HepG2 (cell line): ENCODE results near the gene APH1B. TPM values are rescaled to one million over a fixed set of nuclear protein-coding genes. Genes with fewer than 3 reads are reported as not detected.

ENCODE experiments used
- ATAC-seq: fragments of 200-7000 bp; cut with Tn5 transposase; 3 replicates; pipeline ENCODE4 v1.9.1; 2020; ENCODE audit warnings: mild to moderate bottlenecking, moderate library complexity
- BruUV-seq: library from RNA; stranded (reverse); fragments of 400-500 nt; replicated peaks from 2 replicates; lab custom pipeline; 2021; lab: Mats Ljungman, UMichigan
- CTCF ChIA-PET: fragments of 300-600 bp; formaldehyde crosslinking; extraction: SDS; loops from one replicate; lab custom pipeline; 2021; ENCODE audit warnings: low total read pairs, inconsistent platforms, low intra/inter-chr PET ratio; lab: Yijun Ruan, JAX
- POLR2A ChIA-PET: fragments of 350-600 bp; sonication (Branson Sonifier 250); formaldehyde crosslinking; loops from one replicate; lab custom pipeline; 2020; ENCODE audit warnings: antibody characterized with exemption, inconsistent platforms; lab: Yijun Ruan, JAX
- DNase-seq: peaks from one replicate; pipeline ENCODE4 v3.0.0-alpha.2; 2015; ENCODE audit warnings: low spot score
- FAIRE-seq: peaks from 3 replicates; lab custom pipeline; 2011; peaks lifted over from hg19 to GRCh38; lab: Jason Lieb, UNC
- H2AFZ ChIP-seq: one replicate; pipeline ENCODE4 v1.6.1; 2011; ENCODE audit warnings: low read length, inconsistent platforms
- H3K27ac ChIP-seq: fragments of 300-600 bp; 3 replicates; pipeline ENCODE4 v1.8.0; 2011; ENCODE audit warnings: mixed run types, mild to moderate bottlenecking, mixed read lengths, low read length, inconsistent platforms; ENCODE audit not compliant: insufficient read depth; ENCODE audit errors: extremely low read length
- H3K27me3 ChIP-seq, 2 experiments: fragments of 200-600 bp in 1 of 2; 2 replicates in 1 of 2; 3 replicates in 1 of 2; pipeline versions ENCODE4 v1.6.0 to v1.8.0; 2011; ENCODE audit warnings: low read length in 2 of 2, mild to moderate bottlenecking in 2 of 2, moderate library complexity in 2 of 2, inconsistent platforms in 1 of 2; ENCODE audit not compliant: insufficient read depth in 2 of 2, control insufficient read depth in 1 of 2
- H3K36me3 ChIP-seq, 2 experiments: fragments of 200-600 bp in 1 of 2; replicated peaks in 1 of 2; 2 replicates in 1 of 2; 3 replicates in 1 of 2; pipeline versions ENCODE4 v1.5.1 to v1.8.0; 2011; ENCODE audit warnings: low read length in 2 of 2, inconsistent platforms in 1 of 2; ENCODE audit not compliant: insufficient read depth in 2 of 2, control insufficient read depth in 1 of 2
- H3K4me1 ChIP-seq: 2 replicates; pipeline ENCODE4 v1.5.1; 2012; ENCODE audit warnings: low read length, inconsistent platforms; ENCODE audit not compliant: insufficient read depth
- H3K4me2 ChIP-seq: 2 replicates; pipeline ENCODE4 v1.6.0; 2011; ENCODE audit warnings: low read depth, low read length, inconsistent platforms
- H3K4me3 ChIP-seq, 3 experiments: fragments of 200-600 bp in 1 of 3; sonication (generic), shearing (Covaris generic) in 1 of 3; replicated peaks in 1 of 3; 2 replicates each; pipeline ENCODE4 v1.5.1; 2011 to 2016; ENCODE audit warnings: low read length in 3 of 3, inconsistent platforms in 2 of 3, low read depth in 2 of 3, mild to moderate bottlenecking in 2 of 3, control low read depth in 1 of 3, mixed read lengths in 1 of 3; ENCODE audit not compliant: insufficient read depth in 1 of 3
- H3K79me2 ChIP-seq: one replicate; pipeline ENCODE4 v1.6.1; 2011; ENCODE audit warnings: low read length, inconsistent platforms; ENCODE audit not compliant: insufficient read depth
- H3K9ac ChIP-seq: 2 replicates; pipeline ENCODE4 v1.6.0; 2011; ENCODE audit warnings: mild to moderate bottlenecking, low read depth, low read length, inconsistent platforms; ENCODE audit not compliant: insufficient read depth
- H3K9me3 ChIP-seq: 2 replicates; pipeline ENCODE4 v1.5.1; 2012; ENCODE audit warnings: mild to moderate bottlenecking, low read length
- H4K20me1 ChIP-seq: 2 replicates; pipeline ENCODE4 v1.6.0; 2011; ENCODE audit warnings: inconsistent platforms, mild to moderate bottlenecking, low read length, moderate library complexity; ENCODE audit not compliant: insufficient read depth
- FLYWCH1 ChIP-seq: sonication (generic); formaldehyde crosslinking; IDR thresholded peaks from 2 replicates; pipeline ENCODE4 v1.8.1; 2023; ENCODE audit warnings: mild to moderate bottlenecking, missing genetic modification reagents
- GTF3A ChIP-seq: sonication (generic); formaldehyde crosslinking; conservative IDR thresholded peaks from 2 replicates; pipeline ENCODE4 v1.4.0; 2020; ENCODE audit warnings: mild to moderate bottlenecking, missing genetic modification reagents
- HNRNPH1 ChIP-seq: fragments of 200-400 bp; formaldehyde crosslinking; optimal IDR thresholded peaks from 2 replicates; pipeline ENCODE3; 2017; ENCODE audit warnings: mild to moderate bottlenecking, low read depth, low read length
- SIX4 ChIP-seq: sonication (generic); formaldehyde crosslinking; IDR thresholded peaks from 2 replicates; pipeline ENCODE4 v1.4.0; 2020; ENCODE audit warnings: missing genetic modification reagents
- ZKSCAN5 ChIP-seq: sonication (generic); formaldehyde crosslinking; IDR thresholded peaks from 2 replicates; pipeline ENCODE4 v1.5.1; 2020; ENCODE audit warnings: mild to moderate bottlenecking, missing genetic modification reagents
- WGBS: methylation state at CpG from one replicate; pipeline ENCODE4 v1.1.6; 2017; ENCODE audit warnings: low lambda C conversion rate; 5-methylcytosine and 5-hydroxymethylcytosine counted together
- in situ Hi-C: cut with HindIII; loops from 2 replicates; pipeline ENCODE4 v1.10.0; 2017; ENCODE audit warnings: low pct_unique_long_range_greater_than_20kb; ENCODE audit not compliant: extremely low pct_ligation_motif_present
- intact Hi-C: fragments of 100-400 bp; cut with micrococcal nuclease; formaldehyde crosslinking; loops from one replicate; pipeline ENCODE4 v1.10.0; 2022; ENCODE audit not compliant: unreplicated experiment
- polyA plus RNA-seq, 8 experiments: library from polyadenylated mRNA; depleted of rRNA in 3 of 8; stranded (reverse) in 7 of 8; unstranded in 1 of 8; fragments of >200 nt; fragmentation: Illumina TruSeq in 4 of 8; extraction: Trizol in 4 of 8; gene quantifications; 2 replicates each; pipeline versions ENCODE4 v1.2.1 to v1.2.3, GENCODE V29; 2011 to 2016; ENCODE audit warnings: low read depth in 4 of 8, missing spikeins in 1 of 8, mixed read lengths in 1 of 8; ENCODE audit not compliant: insufficient read depth in 1 of 8
- total RNA-seq, 5 experiments: library from RNA; depleted of rRNA; stranded (reverse); fragments of >200 nt; fragmentation: Illumina TruSeq; extraction: Trizol; gene quantifications; 2 replicates each; pipeline ENCODE4 v1.2.3, GENCODE V29; 2016; ENCODE audit warnings: low read depth in 1 of 5
- TF ChIP-seq, protein P1 (sequence below), 2 experiments: fragments of 450-650 bp in 1 of 2; sonication (generic) in 1 of 2; formaldehyde crosslinking in 1 of 2; IDR thresholded peaks; 2 replicates each; pipeline versions ENCODE4 v1.6.1 to v1.8.0; 2016 to 2022; ENCODE audit warnings: antibody characterized with exemption in 1 of 2, mild to moderate bottlenecking in 1 of 2, missing genetic modification reagents in 1 of 2
- TF ChIP-seq, protein P2 (sequence below): sonication (generic); formaldehyde crosslinking; IDR thresholded peaks from 2 replicates; pipeline ENCODE4 v1.4.0; 2020; ENCODE audit warnings: missing genetic modification reagents

Gene APH1B
- total and polyA plus RNA-seq, 2 of the 13 experiments (the other 11 are each of a cell fraction or from before 2014, with no cell fraction given), result 0.45 to 1.00 TPM

DNA sequence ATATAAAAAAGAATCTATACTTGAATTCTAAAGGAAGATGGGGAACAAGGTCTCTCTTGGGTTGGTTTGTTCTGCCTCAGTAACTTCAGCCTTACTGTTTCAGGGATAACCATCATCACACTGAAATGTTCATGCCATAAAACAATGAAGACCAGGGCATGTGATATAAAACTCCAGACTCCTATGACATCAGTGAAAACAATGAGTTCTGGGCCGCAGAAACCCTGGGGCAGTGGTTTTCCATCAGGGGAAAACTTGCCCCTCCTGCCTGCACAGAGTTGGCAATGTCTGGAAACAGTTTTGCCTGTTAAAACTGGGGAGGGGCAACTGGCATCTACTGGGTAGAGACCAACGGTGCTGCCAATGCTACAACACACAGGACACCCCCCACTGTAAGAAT lies 57.4 kb downstream of the APH1B start:
- no peaks in the 10 kb centered on the region for H3K4me1 ChIP-seq
- intact Hi-C loops (no loop called here), in situ Hi-C loops (no loop called here)
- no peak overlapping the region for H3K4me2 ChIP-seq
- WGBS, result no CpG with 5 or more reads among the region's 2 CpGs
- no TSS peak for BruUV-seq
- no peak for ATAC-seq
- no peak overlapping the region for H3K27ac ChIP-seq
- no peaks in the 10 kb centered on the region for H3K9me3 ChIP-seq
- DNase-seq, result no peak
- no peak overlapping the region for H3K4me3 ChIP-seq
- ChIA-PET CTCF (no interaction called here), POLR2A (no interaction called here)
- no peaks in the 10 kb centered on the region for H3K36me3 ChIP-seq
- no peak overlapping the region for H2AFZ ChIP-seq
- no peaks in the 10 kb centered on the region for H3K79me2 ChIP-seq
- H3K9ac ChIP-seq, result no peak overlapping the region
- no peaks in the 10 kb centered on the region for H4K20me1 ChIP-seq
- TF ChIP-seq GTF3A (CRISPR knock-in tag) (no peak), HNRNPH1 (no peak), SIX4 (CRISPR knock-in tag) (no peak)
- peaks cover 1 to 10% of the 10 kb centered on the region in 2 experiments; a peak in 3 of 5 replicates for H3K27me3 ChIP-seq
- no peak for FAIRE-seq

DNA sequence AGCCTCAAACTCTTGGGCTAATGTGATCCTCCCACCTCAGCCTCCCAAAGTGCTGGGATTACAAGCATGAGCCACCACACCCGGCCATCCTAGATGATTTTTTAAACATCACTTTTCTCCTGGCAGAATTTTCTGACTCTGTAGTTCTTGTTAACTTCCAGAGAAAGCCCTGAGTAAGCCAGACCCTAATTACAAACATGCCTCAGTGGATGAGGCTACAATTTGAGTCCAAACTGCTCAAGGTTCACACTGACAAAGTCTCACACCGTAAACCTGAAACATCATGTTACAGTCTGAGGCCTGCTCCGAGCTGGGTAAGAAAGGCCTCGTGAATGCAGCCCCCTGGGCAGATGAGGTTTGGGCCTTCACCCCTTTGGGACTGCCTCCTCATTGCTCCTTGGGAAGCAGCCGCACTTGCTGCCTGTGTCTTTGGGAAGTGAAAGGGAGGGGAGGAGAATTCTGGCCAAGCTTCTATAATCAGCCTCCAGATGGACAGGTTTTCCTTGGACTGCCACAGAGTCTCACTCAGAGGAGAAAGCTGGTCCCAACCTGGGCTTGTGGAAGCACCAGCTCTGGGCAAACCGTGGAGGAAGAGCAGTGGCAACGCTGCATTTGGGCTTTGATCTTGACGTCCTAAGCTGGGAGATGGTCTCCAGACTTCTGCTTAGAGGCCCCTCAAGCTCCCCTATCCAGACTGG lies 58.3 kb downstream of the APH1B start:
- no peaks in the 10 kb centered on the region for H3K9me3 ChIP-seq
- no peak for FAIRE-seq
- H3K9ac ChIP-seq, result no peak overlapping the region
- H3K4me1 ChIP-seq, result peaks cover 5% of the 10 kb centered on the region; the same call in 1 of the 2 replicates
- no peaks in the 10 kb centered on the region for H3K36me3 ChIP-seq
- no peak for DNase-seq
- H3K79me2 ChIP-seq, result no peaks in the 10 kb centered on the region
- in situ Hi-C loops (no loop called here), intact Hi-C loops (no loop called here)
- BruUV-seq, result no TSS peak
- no peaks in the 10 kb centered on the region for H4K20me1 ChIP-seq
- 12% methylated on average over 4 of the region's 8 CpGs for WGBS
- no peak overlapping the region for H3K4me2 ChIP-seq
- no peak overlapping the region for H3K27ac ChIP-seq
- peaks cover 3 to 10% of the 10 kb centered on the region in 2 experiments; a peak in 3 of 5 replicates for H3K27me3 ChIP-seq
- ChIA-PET POLR2A (no interaction called here), CTCF (no interaction called here)
- H2AFZ ChIP-seq, result no peak overlapping the region
- ATAC-seq, result no peak
- no peak overlapping the region for H3K4me3 ChIP-seq
- no peak for TF ChIP-seq ZKSCAN5 (CRISPR knock-in tag)
- TF ChIP-seq FLYWCH1 (CRISPR knock-in tag), result no peak
- TF ChIP-seq, protein P1, sequence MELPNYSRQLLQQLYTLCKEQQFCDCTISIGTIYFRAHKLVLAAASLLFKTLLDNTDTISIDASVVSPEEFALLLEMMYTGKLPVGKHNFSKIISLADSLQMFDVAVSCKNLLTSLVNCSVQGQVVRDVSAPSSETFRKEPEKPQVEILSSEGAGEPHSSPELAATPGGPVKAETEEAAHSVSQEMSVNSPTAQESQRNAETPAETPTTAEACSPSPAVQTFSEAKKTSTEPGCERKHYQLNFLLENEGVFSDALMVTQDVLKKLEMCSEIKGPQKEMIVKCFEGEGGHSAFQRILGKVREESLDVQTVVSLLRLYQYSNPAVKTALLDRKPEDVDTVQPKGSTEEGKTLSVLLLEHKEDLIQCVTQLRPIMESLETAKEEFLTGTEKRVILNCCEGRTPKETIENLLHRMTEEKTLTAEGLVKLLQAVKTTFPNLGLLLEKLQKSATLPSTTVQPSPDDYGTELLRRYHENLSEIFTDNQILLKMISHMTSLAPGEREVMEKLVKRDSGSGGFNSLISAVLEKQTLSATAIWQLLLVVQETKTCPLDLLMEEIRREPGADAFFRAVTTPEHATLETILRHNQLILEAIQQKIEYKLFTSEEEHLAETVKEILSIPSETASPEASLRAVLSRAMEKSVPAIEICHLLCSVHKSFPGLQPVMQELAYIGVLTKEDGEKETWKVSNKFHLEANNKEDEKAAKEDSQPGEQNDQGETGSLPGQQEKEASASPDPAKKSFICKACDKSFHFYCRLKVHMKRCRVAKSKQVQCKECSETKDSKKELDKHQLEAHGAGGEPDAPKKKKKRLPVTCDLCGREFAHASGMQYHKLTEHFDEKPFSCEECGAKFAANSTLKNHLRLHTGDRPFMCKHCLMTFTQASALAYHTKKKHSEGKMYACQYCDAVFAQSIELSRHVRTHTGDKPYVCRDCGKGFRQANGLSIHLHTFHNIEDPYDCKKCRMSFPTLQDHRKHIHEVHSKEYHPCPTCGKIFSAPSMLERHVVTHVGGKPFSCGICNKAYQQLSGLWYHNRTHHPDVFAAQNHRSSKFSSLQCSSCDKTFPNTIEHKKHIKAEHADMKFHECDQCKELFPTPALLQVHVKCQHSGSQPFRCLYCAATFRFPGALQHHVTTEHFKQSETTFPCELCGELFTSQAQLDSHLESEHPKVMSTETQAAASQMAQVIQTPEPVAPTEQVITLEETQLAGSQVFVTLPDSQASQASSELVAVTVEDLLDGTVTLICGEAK (IDR thresholded peaks at IDR 0.05), result no peak
- TF ChIP-seq, protein P1 (CRISPR knock-in tag; IDR thresholded peaks at IDR 0.05), result no peak
- TF ChIP-seq, protein P2, sequence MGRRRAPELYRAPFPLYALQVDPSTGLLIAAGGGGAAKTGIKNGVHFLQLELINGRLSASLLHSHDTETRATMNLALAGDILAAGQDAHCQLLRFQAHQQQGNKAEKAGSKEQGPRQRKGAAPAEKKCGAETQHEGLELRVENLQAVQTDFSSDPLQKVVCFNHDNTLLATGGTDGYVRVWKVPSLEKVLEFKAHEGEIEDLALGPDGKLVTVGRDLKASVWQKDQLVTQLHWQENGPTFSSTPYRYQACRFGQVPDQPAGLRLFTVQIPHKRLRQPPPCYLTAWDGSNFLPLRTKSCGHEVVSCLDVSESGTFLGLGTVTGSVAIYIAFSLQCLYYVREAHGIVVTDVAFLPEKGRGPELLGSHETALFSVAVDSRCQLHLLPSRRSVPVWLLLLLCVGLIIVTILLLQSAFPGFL, result no peak
